Measurements from ENCODE around the gene AJM1. TPM values are rescaled to one million over a fixed set of nuclear protein-coding genes. Genes with fewer than 3 reads are reported as not detected.
"Not testable (repeated sequence)": the region's sequence is repeated elsewhere in the genome, so short reads cannot be mapped to it uniquely, and the experiment has no call there.

AJM1 gene
- total RNA-seq, 4 donors from 2014 or later = 1.6 to 3.1 (median 2.2) TPM

DNA sequence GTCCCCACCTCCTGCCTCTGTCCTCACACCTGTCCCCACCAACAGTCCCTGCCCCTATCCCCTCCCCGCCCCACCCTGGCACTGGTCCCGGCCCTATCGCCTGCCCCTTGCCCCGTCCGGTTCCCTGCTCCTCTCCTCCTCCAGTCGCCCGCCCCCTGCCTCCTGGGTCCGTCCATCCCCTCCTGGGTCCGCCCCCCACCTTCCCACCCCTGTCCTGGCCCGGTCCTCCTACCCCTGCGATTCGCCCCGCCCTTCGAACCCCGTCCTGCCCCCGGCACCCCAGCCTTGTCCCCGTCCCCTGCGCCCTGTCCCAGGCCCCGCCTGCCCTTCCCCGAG, 23.5 kb downstream of the AJM1 start:
- peak; percentile 76 to 81 for DNase-seq (ENCODE audit: low spot score in 2 of 2)
- Histone ChIP-seq H3K36me3 (peaks cover 29% of the 10 kb centered on the region), H3K27me3 (no peaks in the 10 kb centered on the region), H3K4me1 (peaks cover 29% of the 10 kb centered on the region), H3K4me3 (peak overlapping the region; percentile 86), H3K9me3 (no peaks in the 10 kb centered on the region), H3K27ac (peak overlapping the region; percentile 90)
- WGBS = 0% methylated on average over 9 of the region's 20 CpGs
- no peak for TF ChIP-seq POLR2AphosphoS5 (IDR thresholded peaks at IDR 0.05)
- TF ChIP-seq EP300 (IDR thresholded peaks at IDR 0.05) = no peak
- no peak for TF ChIP-seq CTCF (IDR thresholded peaks at IDR 0.05)
- TF ChIP-seq POLR2A (IDR thresholded peaks at IDR 0.05) = no peak

DNA sequence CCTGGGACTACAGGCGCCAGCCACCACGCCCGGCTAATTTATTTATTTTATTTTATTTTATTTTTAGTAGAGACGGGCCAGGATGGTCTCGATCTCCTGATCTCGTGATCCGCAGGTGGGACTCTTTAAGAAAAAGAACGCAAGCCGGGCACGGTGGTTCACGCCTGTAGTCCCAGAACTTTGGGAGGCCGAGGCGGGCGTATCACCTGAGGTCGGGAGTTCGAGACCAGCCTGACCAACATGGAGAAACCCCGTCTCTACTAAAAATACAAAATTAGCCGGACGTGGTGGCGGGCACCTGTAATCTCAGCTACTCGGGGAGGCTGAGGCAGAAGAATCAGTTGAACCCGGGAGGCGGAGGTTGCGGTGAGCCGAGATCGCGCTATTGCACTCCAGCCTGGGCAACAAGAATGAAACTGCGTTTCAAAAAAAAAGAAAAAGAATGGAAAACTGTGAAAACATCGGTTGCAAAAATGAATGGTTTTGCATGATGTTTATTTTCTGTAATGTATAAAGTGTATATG, 24.7 kb downstream of the AJM1 start:
- peaks cover 17% of the 10 kb centered on the region for H3K36me3 ChIP-seq
- H3K4me1 ChIP-seq = peaks cover 29% of the 10 kb centered on the region
- not testable (repeated sequence) for DNase-seq (ENCODE audit: low spot score in 2 of 2); H3K27me3 ChIP-seq; H3K9me3 ChIP-seq
- peak overlapping the region; percentile 90 for H3K27ac ChIP-seq
- 81% methylated on average over 29 of the region's 29 CpGs for WGBS
- H3K4me3 ChIP-seq = peak overlapping the region; percentile 86

GRCh38 chr9:136867480-136867879, 25.2 kb downstream of the AJM1 start:
- WGBS = 95% methylated on average over 18 of the region's 18 CpGs
- Histone ChIP-seq H3K27me3 (no peaks in the 10 kb centered on the region), H3K36me3 (peaks cover 12% of the 10 kb centered on the region)

DNA sequence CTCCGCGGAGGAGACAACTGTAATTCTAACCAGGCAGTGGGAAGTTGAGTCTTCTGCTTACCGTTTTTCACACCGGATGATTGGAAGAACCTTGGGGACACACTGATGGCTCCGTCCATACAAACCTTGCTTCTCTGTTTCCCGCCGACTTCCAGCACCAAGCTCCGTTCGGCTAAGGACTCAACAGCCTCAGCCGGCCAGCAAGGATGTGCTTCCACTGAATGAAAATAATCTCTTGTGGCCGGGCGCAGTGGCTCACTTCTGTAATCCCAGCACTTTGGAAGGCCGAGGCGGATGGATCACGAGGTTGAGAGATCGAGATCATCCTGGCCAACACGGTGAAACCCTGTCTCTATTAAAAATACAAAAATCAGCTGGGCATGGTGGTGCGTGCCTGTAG, 25.6 kb downstream of the AJM1 start:
- H3K27ac ChIP-seq = no peak overlapping the region
- H3K9me3 ChIP-seq = no peaks in the 10 kb centered on the region
- no peaks in the 10 kb centered on the region for H3K27me3 ChIP-seq
- no peak for DNase-seq (ENCODE audit: low spot score in 2 of 2)
- TF ChIP-seq EP300 (IDR thresholded peaks at IDR 0.05) (no peak), POLR2A (IDR thresholded peaks at IDR 0.05) (no peak)
- H3K4me3 ChIP-seq = no peak overlapping the region
- 98% methylated on average over 18 of the region's 18 CpGs for WGBS
- peaks cover 29% of the 10 kb centered on the region for H3K4me1 ChIP-seq
- H3K36me3 ChIP-seq = peaks cover 8% of the 10 kb centered on the region

More at GRCh38 chr9:136867480-136867879, 25.2 kb downstream of the AJM1 start:
- Histone ChIP-seq H3K9me3 (no peaks in the 10 kb centered on the region), H3K4me1 (peaks cover 29% of the 10 kb centered on the region), H3K4me3 (no peak overlapping the region), H3K27ac (no peak overlapping the region)
- DNase-seq (ENCODE audit: low spot score in 2 of 2) = no peak
- TF ChIP-seq CTCF (IDR thresholded peaks at IDR 0.05) (no peak), EP300 (IDR thresholded peaks at IDR 0.05) (no peak)

DNA sequence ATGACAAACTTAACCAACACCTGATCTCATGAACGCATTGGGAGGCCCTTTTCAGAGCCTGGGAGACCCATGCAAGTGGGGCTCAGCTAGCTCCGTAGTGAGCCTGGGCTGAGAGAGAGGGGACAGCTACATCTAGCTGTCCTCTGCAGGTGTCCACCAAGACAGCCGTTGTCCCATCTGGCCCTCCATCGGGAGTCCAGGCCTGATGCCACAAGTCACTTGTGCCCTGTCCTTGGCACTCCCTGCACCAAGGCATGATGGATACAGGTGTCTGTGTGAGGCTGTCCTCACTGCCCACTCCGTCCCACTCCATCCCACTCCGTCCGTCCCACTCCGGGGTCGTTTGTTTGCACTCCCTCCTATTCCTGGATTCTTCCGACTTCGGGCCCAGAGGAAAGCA, 26.4 kb downstream of the AJM1 start:
- H3K4me1 ChIP-seq = peaks cover 25% of the 10 kb centered on the region
- no peak for TF ChIP-seq EP300 (IDR thresholded peaks at IDR 0.05)
- no peak for TF ChIP-seq POLR2AphosphoS5 (IDR thresholded peaks at IDR 0.05)
- TF ChIP-seq POLR2A (IDR thresholded peaks at IDR 0.05) = no peak
- no peak for TF ChIP-seq CTCF (IDR thresholded peaks at IDR 0.05)
- DNase-seq (ENCODE audit: low spot score in 2 of 2) = peak in 1 of 2 donors; percentile 61
- no peaks in the 10 kb centered on the region for H3K9me3 ChIP-seq
- H3K36me3 ChIP-seq = peaks cover under 1% of the 10 kb centered on the region
- no peak overlapping the region for H3K27ac ChIP-seq
- no peaks in the 10 kb centered on the region for H3K27me3 ChIP-seq
- no peak overlapping the region for H3K4me3 ChIP-seq
- WGBS = 86% methylated on average over 11 of the region's 11 CpGs

- DNase-seq (ENCODE audit: low spot score in 2 of 2); H3K27ac ChIP-seq; H3K9me3 ChIP-seq; H3K36me3 ChIP-seq; H3K4me3 ChIP-seq; H3K27me3 ChIP-seq: not testable (repeated sequence)
- 76% methylated on average over 2 of the region's 2 CpGs for WGBS
- H3K4me1 ChIP-seq = peaks cover 18% of the 10 kb centered on the region
These were observed 27.3 kb downstream of the AJM1 start for GRCh38 chr9:136869611-136870010.

- H3K36me3 ChIP-seq = no peaks in the 10 kb centered on the region
- H3K4me3 ChIP-seq = no peak overlapping the region
- no peaks in the 10 kb centered on the region for H3K4me1 ChIP-seq
- 87% methylated on average over 6 of the region's 6 CpGs for WGBS
- DNase-seq (ENCODE audit: low spot score in 2 of 2) = no peak
- no peak for TF ChIP-seq POLR2AphosphoS5 (IDR thresholded peaks at IDR 0.05)
- no peak overlapping the region for H3K27ac ChIP-seq
- no peaks in the 10 kb centered on the region for H3K27me3 ChIP-seq
- no peaks in the 10 kb centered on the region for H3K9me3 ChIP-seq
These were observed 32.9 kb downstream of the AJM1 start for GRCh38 chr9:136875155-136875554.

All from suprapubic skin (tissue), 4 donors.